GM19397 (cell line): ENCODE results near the gene TSSK3.

Experiments used
- ATAC-seq: cut with Tn5 transposase; IDR thresholded peaks from one replicate; pipeline ENCODE4 v1.9.1; 2021; ENCODE audit warnings: mild to moderate bottlenecking, moderate library complexity; ENCODE audit not compliant: unreplicated experiment

The TSSK3 gene, protein sequence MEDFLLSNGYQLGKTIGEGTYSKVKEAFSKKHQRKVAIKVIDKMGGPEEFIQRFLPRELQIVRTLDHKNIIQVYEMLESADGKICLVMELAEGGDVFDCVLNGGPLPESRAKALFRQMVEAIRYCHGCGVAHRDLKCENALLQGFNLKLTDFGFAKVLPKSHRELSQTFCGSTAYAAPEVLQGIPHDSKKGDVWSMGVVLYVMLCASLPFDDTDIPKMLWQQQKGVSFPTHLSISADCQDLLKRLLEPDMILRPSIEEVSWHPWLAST

DNA sequence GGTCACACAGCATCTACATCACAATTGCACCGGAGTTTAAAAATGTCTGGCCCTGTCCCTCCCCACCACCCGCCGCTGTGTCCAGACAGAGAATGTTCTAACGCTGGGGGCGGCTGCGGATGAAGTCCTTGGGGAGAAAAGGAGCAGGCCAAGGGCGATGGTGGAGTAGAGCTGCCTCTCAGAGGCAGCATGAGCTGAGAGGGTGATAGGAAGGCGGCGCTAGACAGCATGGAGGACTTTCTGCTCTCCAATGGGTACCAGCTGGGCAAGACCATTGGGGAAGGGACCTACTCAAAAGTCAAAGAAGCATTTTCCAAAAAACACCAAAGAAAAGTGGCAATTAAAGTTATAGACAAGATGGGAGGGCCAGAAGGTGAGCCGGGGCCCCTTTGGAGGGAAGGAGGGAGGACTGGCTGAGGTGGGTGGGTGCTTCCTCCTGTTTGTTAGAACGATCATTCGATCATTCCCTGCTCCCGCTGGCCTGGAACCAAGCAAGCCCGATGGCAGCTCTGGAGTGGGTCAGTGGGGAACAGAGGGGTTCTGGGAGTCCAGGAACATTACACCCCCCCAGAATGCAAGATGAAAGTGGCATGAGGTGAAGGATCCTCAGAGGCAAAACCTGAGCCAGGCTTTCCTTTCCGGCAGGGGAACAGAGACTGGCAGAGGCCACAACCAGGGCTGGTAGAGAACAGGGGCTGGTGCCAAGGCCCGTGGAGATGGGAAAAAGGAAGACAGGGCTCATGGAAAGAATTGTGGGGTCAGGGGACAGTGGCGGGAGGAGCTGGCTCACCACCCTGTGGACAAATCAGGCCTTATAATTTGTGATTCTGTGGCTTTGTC, at the start of gene TSSK3, which contains the start of gene FAM229A:
Gene TSSK3, plus strand, starts transcription at position 66 of the 840 bp plus-strand sequence. Its CDS starts 163 bp downstream, at position 229.
Gene FAM229A, minus strand, starts transcription at position 12 of the 840 bp plus-strand sequence. CDS start 394 bp downstream, outside the sequence.
- ATAC-seq: no peak

DNA sequence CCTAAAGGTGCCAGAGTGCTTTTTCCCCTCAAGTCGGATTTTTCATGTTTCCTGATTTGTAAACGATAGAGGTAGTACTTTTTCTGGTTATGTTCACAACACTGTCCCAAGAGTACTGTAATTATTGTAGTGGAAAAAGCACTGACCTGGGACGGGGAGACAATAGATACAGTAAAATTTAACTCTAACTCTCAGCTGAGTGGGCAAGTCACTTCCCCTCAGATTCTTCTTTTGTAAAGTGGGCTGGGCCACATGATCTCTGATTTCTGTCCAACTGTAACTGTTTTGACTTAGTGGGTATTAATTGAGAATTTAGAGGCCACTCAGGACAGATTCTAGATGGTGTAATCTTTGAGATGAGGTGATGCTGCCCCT, 45.4 kb upstream of the TSSK3 start:
- peak; percentile 30 for ATAC-seq

DNA sequence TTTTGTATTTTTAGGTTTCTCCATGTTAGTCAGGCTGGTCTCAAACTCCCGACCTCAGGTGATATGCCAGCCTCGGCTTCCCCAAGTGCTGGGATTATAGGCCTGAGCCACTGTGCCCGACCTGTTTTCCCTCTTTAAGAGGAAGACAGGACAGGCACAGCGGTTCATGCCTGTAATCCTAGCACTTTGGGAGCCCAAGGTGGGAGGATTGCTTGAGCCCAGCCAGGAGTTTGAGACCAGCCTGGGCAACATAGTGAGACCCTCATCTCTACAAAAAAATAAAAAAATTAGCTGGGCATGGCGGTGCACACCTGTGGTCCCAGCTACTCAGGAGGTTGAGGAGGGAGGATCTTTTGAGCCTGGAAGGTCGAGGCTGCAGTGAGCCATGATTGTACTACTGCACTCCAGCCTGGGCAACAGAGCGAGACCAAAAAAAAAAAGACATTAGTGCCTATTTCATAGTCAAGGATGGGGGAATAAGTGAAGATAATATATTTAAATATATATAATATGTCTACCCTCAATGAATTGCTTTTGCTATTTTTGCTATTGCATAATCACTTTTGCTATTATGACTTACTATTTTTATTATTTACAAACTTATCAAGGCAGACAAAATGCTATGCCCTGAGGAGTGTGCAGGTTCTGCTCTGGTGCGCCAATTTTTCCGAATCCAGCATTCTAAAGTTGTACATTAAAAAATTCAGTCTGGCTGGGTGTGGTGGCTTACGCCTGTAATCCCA, 44.0 kb upstream of the TSSK3 start:
- ATAC-seq: no peak

DNA sequence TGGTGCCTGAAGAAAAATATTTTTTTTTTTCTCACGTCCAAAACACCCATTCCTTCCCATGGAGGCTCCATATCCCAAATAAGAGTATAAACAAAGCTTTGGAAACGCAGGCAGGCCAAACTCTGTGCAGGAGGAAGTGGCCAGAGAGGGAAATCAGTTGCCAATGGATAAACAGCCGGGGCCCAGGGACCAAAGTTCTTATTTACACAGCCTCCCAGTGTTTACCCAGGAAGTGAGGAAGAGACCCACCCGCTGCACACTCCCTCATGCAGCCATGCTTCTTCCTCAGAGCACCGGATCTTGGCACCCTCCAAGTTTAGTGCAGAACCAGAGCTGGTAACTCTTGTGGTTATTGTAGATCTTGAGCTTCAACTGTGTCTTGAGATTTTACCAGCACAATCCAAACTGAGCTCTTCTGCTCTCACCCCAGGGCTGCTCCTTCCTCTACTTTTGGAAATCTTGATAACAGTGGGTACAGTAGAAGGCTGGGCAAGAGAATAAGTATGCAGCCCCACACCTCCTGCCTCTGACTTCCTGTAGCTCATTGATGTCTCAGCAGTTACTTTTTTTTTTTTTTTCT, 40.5 kb upstream of the TSSK3 start:
- ATAC-seq: no peak

DNA sequence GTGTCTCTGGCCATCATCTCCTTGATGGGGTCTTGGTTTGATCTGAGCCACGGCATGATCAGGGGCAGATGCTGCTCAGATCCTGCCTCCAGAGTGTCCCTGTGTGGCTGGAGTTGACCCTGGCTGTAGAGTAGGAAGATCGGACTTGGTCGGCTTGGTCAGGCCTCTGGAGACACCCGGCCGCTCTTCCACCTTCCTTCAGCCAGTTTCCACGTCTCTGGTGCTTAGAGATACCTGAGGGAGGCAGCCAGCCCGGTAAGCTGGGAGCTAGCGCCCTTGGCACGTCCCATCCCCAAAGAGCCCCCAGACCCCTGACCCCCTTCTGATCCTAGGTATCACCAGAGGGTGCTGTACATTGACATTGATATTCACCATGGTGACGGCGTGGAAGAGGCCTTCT, 35.1 kb upstream of the TSSK3 start:
- no peak for ATAC-seq

DNA sequence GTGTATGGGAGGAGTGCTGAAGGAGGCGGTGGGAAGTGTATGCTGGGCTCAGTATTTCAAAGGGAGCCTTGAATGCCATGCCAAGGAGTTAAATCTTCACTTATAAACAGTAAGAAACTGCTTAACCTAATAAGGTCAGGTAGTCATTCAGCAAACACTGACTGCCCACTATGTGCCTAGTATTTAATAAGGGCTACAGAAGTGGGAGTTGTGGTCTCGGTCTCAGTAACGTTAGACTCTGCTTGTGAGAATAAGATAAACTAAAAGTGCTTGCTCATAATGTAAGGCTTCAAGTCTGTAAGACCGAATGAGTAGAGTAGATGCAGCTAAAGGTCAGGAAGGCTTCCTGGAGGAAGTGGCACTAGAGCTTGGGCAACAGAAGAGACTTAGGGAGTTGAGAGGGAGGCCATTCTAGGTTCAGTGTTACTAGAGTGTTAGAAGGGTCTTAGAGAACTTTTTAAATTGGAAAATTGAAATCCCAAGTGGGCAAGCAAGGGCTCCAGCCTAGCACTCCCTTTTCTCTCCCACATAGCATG, 32.3 kb upstream of the TSSK3 start:
- no peak for ATAC-seq

DNA sequence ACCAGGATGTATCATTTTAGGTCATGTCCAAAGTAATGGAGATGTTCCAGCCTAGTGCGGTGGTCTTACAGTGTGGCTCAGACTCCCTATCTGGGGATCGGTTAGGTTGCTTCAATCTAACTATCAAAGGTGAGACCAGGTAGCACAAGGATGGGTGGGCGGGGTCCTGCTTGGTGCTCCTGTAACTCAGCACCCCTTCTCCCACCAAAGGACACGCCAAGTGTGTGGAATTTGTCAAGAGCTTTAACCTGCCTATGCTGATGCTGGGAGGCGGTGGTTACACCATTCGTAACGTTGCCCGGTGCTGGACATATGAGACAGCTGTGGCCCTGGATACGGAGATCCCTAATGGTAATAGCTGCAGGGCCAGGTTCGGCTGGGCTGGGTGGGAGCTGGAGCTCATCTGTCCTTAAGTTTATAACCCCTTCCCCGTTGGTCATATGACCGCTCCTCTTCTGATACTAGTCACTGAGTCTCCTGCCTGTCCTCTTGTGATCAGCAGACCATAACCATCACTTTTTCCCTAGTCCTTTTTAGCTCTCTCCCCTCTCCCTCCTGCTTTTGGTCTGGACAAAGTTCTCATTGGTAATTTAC, 31.7 kb upstream of the TSSK3 start:
- ATAC-seq: no peak

DNA sequence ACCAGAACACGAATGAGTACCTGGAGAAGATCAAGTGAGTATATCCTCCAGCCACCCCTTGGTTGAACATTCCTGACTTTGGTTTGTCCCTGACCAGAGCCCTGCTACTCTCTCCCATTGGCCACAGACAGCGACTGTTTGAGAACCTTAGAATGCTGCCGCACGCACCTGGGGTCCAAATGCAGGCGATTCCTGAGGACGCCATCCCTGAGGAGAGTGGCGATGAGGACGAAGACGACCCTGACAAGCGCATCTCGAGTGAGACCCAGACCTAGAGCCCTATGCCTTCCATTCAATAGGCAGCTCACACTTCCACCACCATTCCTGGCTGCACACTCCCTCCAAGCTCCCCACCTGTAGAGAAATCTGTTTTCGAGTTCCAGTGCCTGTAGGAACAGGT, 30.8 kb upstream of the TSSK3 start:
- no peak for ATAC-seq

DNA sequence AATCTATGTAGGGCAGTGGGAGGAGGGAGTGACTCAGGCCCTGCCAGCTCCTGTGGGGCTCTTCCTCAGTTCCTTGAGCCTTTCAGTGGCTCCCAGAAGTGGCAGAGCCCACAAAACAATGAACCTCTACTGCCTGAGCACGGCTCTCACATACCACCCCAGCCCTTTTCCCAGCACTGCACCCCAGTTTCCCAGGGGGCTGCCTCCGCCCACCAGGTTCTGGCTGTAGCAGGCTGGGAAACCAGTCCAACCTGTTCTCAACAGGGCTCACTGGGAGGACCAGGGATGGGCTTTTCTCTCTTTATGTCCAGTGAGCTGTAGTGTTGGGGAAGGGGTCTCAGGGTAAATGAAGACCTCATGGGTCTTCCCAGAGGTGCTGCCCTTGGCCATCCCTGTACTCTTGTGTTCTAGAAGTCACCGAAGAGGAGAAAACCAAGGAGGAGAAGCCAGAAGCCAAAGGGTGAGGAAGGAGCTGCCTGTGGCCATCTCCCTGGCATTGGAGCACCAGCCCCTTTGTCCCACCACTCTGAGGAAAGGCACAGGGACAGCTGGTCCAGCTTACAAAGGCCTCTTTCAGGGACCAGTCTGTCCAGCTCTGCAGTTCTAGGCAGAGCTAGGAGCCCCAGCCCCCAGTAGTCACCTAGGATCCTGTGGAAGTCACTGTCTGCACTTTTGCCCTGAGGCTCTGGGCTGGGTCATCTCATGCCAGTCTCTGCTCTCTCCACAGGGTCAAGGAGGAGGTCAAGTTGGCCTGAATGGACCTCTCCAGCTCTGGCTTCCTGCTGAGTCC, 29.9 kb upstream of the TSSK3 start:
- ATAC-seq: no peak

DNA sequence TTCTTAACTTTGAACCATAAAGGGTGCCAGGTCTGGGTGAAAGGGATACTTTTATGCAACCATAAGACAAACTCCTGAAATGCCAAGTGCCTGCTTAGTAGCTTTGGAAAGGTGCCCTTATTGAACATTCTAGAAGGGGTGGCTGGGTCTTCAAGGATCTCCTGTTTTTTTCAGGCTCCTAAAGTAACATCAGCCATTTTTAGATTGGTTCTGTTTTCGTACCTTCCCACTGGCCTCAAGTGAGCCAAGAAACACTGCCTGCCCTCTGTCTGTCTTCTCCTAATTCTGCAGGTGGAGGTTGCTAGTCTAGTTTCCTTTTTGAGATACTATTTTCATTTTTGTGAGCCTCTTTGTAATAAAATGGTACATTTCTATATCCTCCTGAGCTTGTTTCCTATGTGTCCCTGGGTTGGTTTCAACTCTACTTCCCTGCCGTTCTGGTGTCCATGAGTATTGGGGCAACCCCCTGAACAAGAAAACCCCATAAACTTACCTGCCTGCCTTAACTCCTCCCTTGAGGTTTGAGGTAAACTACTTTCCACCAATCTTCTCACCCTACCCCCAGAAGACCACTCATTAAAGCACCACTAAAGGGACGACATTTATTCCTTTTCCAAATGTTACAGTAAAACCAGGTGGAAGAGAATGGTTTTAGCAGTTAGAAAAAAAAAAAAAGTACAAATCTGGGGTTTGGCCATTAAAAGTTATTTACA, 28.9 kb upstream of the TSSK3 start:
- ATAC-seq: no peak

DNA sequence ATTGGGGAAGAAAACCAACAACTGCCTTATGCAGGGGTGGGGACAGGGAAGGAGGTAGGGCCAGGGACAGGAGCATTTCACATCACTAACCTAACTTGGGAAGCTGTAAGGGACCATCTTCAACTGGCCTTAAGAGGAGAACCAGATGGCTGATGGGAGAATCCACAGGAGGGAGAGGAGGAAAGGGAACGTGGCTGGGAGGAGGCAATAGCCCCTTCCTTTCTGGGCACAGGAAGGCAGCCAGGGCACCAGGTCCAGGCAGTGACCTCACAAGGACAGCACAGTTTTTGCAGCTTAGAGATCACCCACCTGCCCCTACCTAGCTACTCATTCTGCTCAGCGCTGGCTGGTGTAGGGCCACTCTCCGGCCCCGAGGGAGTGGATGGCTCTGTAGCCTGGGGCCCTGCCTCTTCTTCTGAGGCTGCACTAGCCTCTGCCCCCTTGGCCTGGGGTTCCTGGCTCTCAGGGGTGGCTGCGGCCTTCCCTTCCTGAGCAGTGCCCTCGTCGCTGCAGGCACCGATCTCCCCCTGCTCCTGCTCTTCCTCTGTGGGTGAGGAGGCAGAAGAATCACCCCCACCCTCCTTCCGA, 28.0 kb upstream of the TSSK3 start:
- no peak for ATAC-seq

DNA sequence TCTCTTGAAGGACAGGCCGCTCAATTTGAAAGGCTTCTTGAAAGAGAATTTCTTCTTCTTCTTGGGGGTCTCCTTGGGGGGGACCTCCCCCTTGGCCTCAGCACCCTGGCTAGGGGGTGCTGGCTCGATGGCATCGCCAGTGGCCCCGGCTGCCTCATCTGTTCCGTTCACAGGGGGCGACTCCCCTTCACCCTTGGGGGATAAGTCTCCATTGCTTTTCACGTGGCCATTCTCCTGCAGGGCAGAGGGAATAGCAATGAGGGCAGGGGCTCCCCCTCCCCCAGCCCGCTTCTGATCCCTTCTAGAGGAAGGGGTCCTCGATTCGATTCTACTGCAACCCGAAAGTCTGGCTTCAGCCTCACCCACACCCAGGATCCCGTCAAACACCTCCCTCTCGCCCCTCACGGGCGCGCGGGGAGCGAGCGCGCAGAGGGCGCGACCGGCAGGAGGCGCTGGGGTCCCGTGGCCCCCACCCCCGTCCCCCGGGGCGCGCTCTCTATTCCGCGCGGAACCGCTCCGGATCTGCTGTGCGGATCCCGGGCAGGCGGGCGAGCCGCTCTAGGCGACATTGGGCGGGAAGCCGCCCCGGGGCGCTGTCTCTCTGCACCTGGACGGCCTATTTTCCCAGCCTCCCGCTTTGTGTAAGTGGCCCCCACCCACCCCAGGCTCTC, 27.3 kb upstream of the TSSK3 start:
- ATAC-seq: peak; percentile 21

DNA sequence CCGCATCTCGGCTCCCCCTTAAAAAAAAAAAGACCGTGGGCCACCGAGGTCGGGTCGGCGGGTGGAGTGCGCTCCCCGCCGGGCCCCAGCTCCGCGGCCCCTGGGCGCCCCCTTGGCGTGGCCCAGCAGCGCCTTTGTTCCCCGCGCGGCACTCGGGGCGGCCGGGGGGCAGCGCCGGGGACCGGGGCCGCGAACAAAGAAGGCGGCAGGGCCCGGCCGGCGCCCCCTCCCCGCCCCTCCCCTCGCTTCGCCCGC, 26.9 kb upstream of the TSSK3 start:
- ATAC-seq: peak; percentile 12

DNA sequence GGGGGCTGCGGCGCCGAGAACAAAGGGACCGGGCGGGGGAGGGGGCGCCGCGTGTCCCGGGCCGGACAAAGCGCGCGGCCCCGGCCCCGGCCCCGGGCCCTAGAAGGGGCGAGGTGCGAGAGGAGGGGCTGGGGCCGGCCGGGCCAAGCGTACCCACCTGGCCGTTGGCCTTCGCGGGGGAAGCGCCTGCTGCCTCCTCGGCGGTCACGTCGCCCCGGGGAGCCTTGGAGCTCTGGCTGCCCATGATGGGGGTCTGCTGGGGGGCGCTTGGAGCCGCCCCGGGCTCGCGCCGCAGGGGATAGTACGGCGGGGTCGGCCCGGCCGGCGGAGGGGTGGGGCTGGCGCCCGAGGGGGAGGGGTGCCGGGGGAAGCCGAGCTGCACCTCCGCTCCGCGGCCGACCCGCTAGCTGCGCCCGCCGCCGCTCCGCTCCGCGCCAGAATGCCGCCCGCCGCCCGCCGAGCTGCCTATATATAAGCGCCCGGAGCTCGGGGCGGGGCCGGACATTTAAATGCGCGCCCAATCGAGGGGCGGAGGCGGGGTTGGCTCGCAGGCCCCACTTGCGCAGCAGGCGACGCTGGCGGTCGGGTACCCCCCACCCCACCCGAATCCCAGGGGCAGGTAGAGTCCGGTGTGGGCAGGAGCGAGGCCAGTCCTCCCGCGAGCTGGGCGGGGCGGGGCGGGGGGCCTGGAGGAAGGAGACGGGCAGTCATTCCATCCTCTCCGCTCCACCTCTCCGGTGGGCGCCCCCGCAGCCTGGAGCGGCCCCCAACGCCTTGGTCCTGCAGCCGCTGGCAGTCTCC, 26.3 kb upstream of the TSSK3 start, which contains the start of gene MARCKSL1:
Gene MARCKSL1, minus strand, starts transcription at position 444 of the 801 bp plus-strand sequence. Its CDS starts 200 bp downstream, at position 244.
- peak; percentile 44 for ATAC-seq

DNA sequence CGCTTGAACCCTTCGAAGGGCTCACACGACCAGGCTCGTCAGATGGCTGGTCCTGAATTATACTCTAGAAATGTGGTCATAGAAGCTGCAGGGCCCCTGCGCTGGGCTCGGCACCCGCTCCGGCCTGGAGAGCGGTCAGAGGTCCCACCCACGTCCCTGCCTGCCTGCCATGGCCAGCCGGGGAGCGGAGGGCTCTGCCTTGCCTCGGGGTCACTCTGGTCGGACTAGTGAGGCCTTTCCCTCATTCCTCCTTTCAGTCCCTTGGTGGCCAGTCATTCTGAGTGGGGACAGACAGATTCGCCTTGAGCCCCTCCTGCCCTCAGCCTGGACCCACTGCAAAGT, 25.8 kb upstream of the TSSK3 start:
- ATAC-seq: no peak

DNA sequence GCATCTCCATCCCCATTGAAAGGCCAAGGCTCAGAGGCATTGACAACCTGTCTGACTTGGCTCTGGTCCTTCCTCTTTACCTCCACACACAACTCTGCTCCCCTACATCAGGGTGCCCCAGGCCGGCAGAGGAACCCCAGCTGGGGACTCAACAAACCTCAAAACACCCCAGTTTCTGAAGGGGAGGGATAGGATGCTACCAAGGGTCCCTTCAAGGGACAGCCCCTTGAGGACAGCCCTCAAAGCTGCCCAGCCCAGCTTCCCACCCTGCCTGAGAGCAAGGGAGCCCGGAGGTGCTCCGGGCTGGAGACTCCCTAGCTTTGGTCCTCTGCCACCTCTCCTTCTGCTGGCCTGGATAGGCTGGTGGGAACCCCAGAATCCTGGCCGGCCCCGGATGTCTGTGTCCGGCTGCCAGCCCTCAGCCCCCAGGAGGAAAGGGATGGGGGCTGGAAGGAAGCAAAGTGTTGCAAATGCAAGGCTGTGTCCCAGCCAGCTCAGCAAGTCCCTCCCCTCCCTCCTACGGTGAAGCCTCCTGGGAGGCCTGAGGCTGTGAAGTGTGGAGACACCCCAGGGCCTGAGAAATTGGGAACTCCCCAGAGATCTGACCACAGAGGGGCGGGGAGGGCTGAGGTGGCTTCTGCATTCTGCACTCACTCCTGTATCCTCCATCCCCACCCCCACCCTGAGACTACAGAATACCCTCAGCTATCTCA, 25.2 kb upstream of the TSSK3 start:
- no peak for ATAC-seq
